ENCODE data around the gene UBE2Q2. TPM values are rescaled to one million over a fixed set of nuclear protein-coding genes. Genes with fewer than 3 reads are reported as not detected.

Gene UBE2Q2
- total and polyA plus RNA-seq, 9 of the 15 experiments (the other 6 are each of a cell fraction or from before 2014, with no cell fraction given) = 6.2 to 24.0 (median 16.2) TPM

DNA sequence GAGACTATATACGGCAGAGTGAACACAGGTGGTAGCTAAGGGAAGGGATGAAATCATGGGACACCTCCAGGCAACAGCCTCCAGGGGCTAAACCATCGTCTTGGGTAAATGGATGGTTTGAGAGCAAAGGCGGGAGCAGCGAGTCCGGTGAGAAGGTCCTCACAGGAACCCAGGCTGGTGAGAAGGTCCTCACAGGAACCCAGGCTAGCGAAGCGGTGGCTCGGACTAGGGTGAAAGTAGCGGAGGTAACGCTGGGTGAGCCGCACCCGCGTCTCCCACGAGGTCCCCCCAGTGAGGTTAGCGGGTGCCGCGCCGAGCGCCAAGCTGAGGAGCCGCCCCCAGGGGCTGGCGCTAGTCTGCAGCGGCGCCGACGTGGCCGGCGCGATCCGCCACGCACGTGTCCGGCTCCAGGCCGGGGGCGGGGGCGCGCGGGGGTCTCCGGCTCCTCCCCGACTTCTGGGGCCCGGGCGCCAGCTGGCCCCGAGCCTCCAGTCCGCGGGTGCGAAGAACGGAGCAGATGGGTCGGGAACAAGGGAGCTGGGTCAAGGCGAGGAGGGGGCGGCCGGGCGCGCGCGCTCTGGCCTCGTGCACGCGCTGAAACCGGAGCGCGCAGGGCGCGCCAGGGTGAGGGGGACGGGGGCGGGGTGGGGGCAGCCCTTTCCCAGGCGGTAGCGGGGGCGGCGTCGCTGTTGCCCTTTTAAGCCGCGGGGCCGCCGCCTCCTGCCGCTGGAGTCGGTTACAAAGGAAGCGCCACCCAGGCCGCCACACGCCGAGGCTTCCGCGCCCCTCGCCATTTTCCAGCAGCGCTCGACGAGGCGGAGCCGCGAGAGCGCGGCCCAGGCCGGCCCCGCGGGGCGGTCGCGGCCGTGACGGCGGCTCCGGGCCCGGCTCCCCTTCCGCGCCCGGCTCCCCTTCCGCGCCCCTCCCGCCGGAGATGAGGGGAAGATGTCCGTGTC is at the start of gene UBE2Q2 (continued):
- TF ChIP-seq, protein P1, sequence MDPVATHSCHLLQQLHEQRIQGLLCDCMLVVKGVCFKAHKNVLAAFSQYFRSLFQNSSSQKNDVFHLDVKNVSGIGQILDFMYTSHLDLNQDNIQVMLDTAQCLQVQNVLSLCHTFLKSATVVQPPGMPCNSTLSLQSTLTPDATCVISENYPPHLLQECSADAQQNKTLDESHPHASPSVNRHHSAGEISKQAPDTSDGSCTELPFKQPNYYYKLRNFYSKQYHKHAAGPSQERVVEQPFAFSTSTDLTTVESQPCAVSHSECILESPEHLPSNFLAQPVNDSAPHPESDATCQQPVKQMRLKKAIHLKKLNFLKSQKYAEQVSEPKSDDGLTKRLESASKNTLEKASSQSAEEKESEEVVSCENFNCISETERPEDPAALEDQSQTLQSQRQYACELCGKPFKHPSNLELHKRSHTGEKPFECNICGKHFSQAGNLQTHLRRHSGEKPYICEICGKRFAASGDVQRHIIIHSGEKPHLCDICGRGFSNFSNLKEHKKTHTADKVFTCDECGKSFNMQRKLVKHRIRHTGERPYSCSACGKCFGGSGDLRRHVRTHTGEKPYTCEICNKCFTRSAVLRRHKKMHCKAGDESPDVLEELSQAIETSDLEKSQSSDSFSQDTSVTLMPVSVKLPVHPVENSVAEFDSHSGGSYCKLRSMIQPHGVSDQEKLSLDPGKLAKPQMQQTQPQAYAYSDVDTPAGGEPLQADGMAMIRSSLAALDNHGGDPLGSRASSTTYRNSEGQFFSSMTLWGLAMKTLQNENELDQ (CRISPR knock-in tag; IDR thresholded peaks at IDR 0.05; ENCODE audit: borderline replicate concordance) = no peak
- TF ChIP-seq RBM14 (IDR thresholded peaks at IDR 0.05; ENCODE audit: borderline replicate concordance, insufficient read depth, low read depth, low read length) = no peak
- TF ChIP-seq PTTG1 (tag; IDR thresholded peaks at IDR 0.05; ENCODE audit: low read depth) = no peak
- peak; percentile 36; the same call in 1 of the 2 replicates for TF ChIP-seq SMARCA4 (IDR thresholded peaks at IDR 0.05)
- no peak for TF ChIP-seq ZNF146 (CRISPR knock-in tag; IDR thresholded peaks at IDR 0.05; ENCODE audit: unreplicated experiment)
- peak; percentile 51 for TF ChIP-seq CCNT2 (IDR thresholded peaks at IDR 0.05; ENCODE audit: borderline replicate concordance, extremely low read depth, insufficient read length, low read depth, low read length)
- TF ChIP-seq STAT5B (CRISPR knock-in tag; IDR thresholded peaks at IDR 0.05) = no peak
- no peak for TF ChIP-seq TARDBP (IDR thresholded peaks at IDR 0.05)
- no peak for TF ChIP-seq U2AF2 (optimal IDR thresholded peaks at IDR 0.05; ENCODE audit: low read depth, low read length)
- no peak for TF ChIP-seq JUND (IDR thresholded peaks at IDR 0.05; ENCODE audit: borderline replicate concordance, low read depth, low read length)
- TF ChIP-seq JUND (tag; IDR thresholded peaks at IDR 0.05; ENCODE audit: borderline replicate concordance, low read depth, low read length) = no peak
- no peak for TF ChIP-seq RBM17 (IDR thresholded peaks at IDR 0.05; ENCODE audit: borderline replicate concordance, low read depth, low read length)
- 0 out of 2 replicates have a peak, but pooled peaks have one; percentile 65 for TF ChIP-seq KLF13 (tag; IDR thresholded peaks at IDR 0.05; ENCODE audit: borderline replicate concordance, low read depth)
- TF ChIP-seq CREM (IDR thresholded peaks at IDR 0.05; ENCODE audit: low read depth) = 0 out of 2 replicates have a peak, but pooled peaks have one; percentile 19
- TF ChIP-seq ZNF3 (CRISPR knock-in tag; IDR thresholded peaks at IDR 0.05) = no peak
- TF ChIP-seq EGR1 (conservative IDR thresholded peaks at IDR 0.05) = peak; percentile 88
- TF ChIP-seq ZNF384 (IDR thresholded peaks at IDR 0.05; ENCODE audit: low read depth, low read length) = no peak
- peak; percentile 21 for TF ChIP-seq SAP30 (IDR thresholded peaks at IDR 0.05; ENCODE audit: borderline replicate concordance, insufficient read depth, low read depth, low read length, poor library complexity, severe bottlenecking)
- peak in 1 of 2 experiments; percentile 41; a peak in 1 of 4 replicates for TF ChIP-seq MLLT1 (IDR thresholded peaks at IDR 0.05)
- TF ChIP-seq, protein P2, sequence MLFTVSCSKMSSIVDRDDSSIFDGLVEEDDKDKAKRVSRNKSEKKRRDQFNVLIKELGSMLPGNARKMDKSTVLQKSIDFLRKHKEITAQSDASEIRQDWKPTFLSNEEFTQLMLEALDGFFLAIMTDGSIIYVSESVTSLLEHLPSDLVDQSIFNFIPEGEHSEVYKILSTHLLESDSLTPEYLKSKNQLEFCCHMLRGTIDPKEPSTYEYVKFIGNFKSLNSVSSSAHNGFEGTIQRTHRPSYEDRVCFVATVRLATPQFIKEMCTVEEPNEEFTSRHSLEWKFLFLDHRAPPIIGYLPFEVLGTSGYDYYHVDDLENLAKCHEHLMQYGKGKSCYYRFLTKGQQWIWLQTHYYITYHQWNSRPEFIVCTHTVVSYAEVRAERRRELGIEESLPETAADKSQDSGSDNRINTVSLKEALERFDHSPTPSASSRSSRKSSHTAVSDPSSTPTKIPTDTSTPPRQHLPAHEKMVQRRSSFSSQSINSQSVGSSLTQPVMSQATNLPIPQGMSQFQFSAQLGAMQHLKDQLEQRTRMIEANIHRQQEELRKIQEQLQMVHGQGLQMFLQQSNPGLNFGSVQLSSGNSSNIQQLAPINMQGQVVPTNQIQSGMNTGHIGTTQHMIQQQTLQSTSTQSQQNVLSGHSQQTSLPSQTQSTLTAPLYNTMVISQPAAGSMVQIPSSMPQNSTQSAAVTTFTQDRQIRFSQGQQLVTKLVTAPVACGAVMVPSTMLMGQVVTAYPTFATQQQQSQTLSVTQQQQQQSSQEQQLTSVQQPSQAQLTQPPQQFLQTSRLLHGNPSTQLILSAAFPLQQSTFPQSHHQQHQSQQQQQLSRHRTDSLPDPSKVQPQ (CRISPR knock-in tag; IDR thresholded peaks at IDR 0.05; ENCODE audit: borderline replicate concordance) = peak; percentile 60; the same call in 1 of the 2 replicates

Measured in K562 (cell line).